Measurements from ENCODE around the gene MTR.

- no peak for TF ChIP-seq POLR2AphosphoS5 (IDR thresholded peaks at IDR 0.05; ENCODE audit: insufficient read depth in 1 of 2, low read depth in 1 of 2)
- TF ChIP-seq, protein P1, sequence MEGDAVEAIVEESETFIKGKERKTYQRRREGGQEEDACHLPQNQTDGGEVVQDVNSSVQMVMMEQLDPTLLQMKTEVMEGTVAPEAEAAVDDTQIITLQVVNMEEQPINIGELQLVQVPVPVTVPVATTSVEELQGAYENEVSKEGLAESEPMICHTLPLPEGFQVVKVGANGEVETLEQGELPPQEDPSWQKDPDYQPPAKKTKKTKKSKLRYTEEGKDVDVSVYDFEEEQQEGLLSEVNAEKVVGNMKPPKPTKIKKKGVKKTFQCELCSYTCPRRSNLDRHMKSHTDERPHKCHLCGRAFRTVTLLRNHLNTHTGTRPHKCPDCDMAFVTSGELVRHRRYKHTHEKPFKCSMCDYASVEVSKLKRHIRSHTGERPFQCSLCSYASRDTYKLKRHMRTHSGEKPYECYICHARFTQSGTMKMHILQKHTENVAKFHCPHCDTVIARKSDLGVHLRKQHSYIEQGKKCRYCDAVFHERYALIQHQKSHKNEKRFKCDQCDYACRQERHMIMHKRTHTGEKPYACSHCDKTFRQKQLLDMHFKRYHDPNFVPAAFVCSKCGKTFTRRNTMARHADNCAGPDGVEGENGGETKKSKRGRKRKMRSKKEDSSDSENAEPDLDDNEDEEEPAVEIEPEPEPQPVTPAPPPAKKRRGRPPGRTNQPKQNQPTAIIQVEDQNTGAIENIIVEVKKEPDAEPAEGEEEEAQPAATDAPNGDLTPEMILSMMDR (IDR thresholded peaks at IDR 0.05) = no peak
- no peak for TF ChIP-seq POLR2A (IDR thresholded peaks at IDR 0.05)
Measured at GRCh38 chr1:236888903-236889302, 93.8 kb downstream of the MTR start.

Data from vagina (tissue), 2 donors.